Lower leg skin (tissue), 3 donors: Measurements from ENCODE around the gene FAM177B.

Experiments used
- CTCF ChIP-seq, 3 donors: fragments of 450-650 bp; IDR thresholded peaks; one replicate each; pipeline ENCODE4 v1.5.1; 2016; ENCODE audit warnings: antibody characterized with exemption in 3 of 3, mild to moderate bottlenecking in 3 of 3, moderate library complexity in 2 of 3
- POLR2A ChIP-seq, 2 donors: fragments of 450-650 bp; IDR thresholded peaks; one replicate each; pipeline ENCODE4 v1.6.1; 2016 to 2017; ENCODE audit warnings: antibody characterized with exemption in 2 of 2, mild to moderate bottlenecking in 1 of 2, moderate library complexity in 1 of 2

GRCh38 chr1:222697826-222698225 lies 39.2 kb upstream of the FAM177B start:
- TF ChIP-seq CTCF (IDR thresholded peaks at IDR 0.05) (no peak), POLR2A (IDR thresholded peaks at IDR 0.05) (no peak)
